Peyer's patch (tissue), 4 donors: ENCODE results near the gene TIAL1. TPM values are rescaled to one million over a fixed set of nuclear protein-coding genes. Genes with fewer than 3 reads are reported as not detected.

ENCODE experiments used
- DNase-seq, 3 donors: peaks; one replicate each; pipeline ENCODE4 v3.0.0-alpha.2; 2017 to 2019
- H3K27ac ChIP-seq, 4 donors: fragments of 200-600 bp; sonication (generic); one replicate each; pipeline ENCODE4 v1.5.1; 2016 to 2019
- H3K27me3 ChIP-seq, 2 donors: fragments of 200-600 bp; sonication (generic); one replicate each; pipeline ENCODE4 v1.5.1; 2019
- H3K36me3 ChIP-seq, 3 donors: fragments of 200-600 bp; sonication (generic); one replicate each; pipeline ENCODE4 v1.5.1; 2016 to 2019
- H3K4me1 ChIP-seq, 4 donors: fragments of 200-600 bp; sonication (generic); one replicate each; pipeline ENCODE4 v1.5.1; 2016 to 2019
- H3K4me3 ChIP-seq, 4 donors: fragments of 200-600 bp; sonication (generic); 1 replicate in 3 of 4; 2 replicates in 1 of 4; pipeline ENCODE4 v1.5.1; 2016 to 2019; ENCODE audit warnings: mild to moderate bottlenecking in 1 of 4
- H3K9me3 ChIP-seq, 4 donors: fragments of 200-600 bp; sonication (generic); one replicate each; pipeline ENCODE4 v1.5.1; 2016 to 2019; ENCODE audit warnings: mild to moderate bottlenecking in 1 of 4
- POLR2A ChIP-seq, 2 donors: fragments of 450-650 bp; IDR thresholded peaks; one replicate each; pipeline ENCODE4 v1.5.1; 2017; ENCODE audit warnings: antibody characterized with exemption in 2 of 2, mild to moderate bottlenecking in 2 of 2, moderate library complexity in 2 of 2
- total RNA-seq, 4 donors: library from RNA; depleted of rRNA; stranded (reverse); fragments of >200 nt; gene quantifications; one replicate each; pipeline ENCODE4 v1.1.0, GENCODE V29; 2016
- TF ChIP-seq, protein P1 (sequence below), 6 experiments: fragments of 450-650 bp in 4 of 6; fragments of 200-600 bp in 2 of 6; sonication (generic) in 1 of 6; IDR thresholded peaks; one replicate each; pipeline ENCODE4 v1.5.1; 2017 to 2019; ENCODE audit warnings: antibody characterized with exemption in 6 of 6, mild to moderate bottlenecking in 3 of 6, moderate library complexity in 1 of 6

TIAL1 gene, protein sequence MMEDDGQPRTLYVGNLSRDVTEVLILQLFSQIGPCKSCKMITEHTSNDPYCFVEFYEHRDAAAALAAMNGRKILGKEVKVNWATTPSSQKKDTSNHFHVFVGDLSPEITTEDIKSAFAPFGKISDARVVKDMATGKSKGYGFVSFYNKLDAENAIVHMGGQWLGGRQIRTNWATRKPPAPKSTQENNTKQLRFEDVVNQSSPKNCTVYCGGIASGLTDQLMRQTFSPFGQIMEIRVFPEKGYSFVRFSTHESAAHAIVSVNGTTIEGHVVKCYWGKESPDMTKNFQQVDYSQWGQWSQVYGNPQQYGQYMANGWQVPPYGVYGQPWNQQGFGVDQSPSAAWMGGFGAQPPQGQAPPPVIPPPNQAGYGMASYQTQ
- total RNA-seq: 100 to 1,000 TPM in 1 of 4 donors, 10 to 100 TPM in 3; 58.4 to 103 (median 79.7) TPM

DNA sequence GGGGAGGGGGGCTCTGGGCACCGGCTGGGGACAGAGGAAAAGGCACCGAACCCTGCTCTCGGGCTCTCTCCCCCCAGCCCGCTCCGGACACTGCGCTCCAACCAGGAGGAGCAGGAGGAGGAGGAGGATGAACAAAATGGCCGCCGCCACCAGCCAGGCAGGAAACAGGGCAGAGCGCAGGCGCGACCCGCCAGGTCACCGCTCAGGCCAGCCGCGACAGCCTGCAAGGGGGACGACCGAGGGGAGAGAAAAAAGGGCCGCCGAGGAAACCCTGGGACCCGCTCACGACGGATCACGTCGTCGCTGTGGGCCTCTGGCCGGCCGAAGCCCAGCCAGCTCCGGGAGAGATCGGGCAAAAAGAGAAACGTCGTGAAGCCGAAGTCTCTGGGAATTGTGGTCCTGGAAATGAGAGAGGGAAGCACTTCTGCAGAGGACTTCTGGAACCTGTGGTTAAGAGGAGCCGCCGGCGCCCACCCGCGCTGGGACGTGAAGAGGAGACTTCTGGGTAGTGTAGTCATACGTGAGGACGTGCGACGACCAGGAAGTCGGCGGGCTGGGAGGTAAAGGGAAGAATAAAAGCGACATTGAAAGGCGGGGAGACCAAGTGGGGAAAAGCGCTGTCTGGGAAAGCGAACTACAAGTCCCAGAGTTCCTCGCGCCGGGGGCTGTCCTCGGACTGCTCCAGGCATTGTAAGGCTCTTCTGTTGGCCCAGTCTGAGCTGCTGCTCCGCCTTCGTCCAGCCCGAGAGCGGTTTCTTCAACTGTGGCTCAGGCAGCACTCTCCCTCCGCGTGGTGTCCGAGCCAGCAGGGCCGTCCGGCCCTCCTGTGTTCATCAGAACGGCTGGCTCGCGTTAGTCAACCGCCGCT is at the start of gene TIAL1:
TIAL1 (minus strand) TSS at position 428 of the 868 bp plus-strand sequence. CDS start 499 bp downstream, outside the sequence.
- Histone ChIP-seq H3K4me1 (peaks cover 0 to 42% (median 8%) of the 10 kb centered on the region in 4 donors), H3K4me3 (peak within 1 kb of the TSS; percentile 77 to 91 (median 88))

DNA sequence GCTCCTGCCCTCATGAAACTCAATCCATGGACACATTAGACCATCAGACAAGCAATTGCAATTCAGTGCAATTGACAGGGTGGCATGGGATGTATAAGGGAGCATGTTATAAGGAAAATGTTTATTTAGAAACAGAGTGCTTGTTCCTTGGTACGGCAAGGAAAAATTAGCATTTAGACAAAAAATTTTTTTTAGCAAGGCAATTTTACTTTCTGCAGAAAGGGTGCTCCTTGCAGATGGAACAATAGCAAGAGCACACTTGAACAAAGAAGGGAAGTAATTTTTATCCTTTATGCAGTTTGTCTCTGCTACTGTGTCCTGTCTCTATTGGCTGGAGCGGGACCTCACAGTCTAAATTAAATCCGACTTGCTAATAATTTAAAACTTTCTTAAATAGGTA is 48.2 kb upstream of the TIAL1 start:
- Histone ChIP-seq H3K27me3 (no peaks in the 10 kb centered on the region), H3K9me3 (peaks cover 0 to 4% (median 0%) of the 10 kb centered on the region in 4 donors), H3K4me3 (no peak overlapping the region), H3K4me1 (no peaks in the 10 kb centered on the region), H3K36me3 (no peaks in the 10 kb centered on the region), H3K27ac (no peak overlapping the region)
- DNase-seq: no peak
- TF ChIP-seq, protein P1, sequence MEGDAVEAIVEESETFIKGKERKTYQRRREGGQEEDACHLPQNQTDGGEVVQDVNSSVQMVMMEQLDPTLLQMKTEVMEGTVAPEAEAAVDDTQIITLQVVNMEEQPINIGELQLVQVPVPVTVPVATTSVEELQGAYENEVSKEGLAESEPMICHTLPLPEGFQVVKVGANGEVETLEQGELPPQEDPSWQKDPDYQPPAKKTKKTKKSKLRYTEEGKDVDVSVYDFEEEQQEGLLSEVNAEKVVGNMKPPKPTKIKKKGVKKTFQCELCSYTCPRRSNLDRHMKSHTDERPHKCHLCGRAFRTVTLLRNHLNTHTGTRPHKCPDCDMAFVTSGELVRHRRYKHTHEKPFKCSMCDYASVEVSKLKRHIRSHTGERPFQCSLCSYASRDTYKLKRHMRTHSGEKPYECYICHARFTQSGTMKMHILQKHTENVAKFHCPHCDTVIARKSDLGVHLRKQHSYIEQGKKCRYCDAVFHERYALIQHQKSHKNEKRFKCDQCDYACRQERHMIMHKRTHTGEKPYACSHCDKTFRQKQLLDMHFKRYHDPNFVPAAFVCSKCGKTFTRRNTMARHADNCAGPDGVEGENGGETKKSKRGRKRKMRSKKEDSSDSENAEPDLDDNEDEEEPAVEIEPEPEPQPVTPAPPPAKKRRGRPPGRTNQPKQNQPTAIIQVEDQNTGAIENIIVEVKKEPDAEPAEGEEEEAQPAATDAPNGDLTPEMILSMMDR (IDR thresholded peaks at IDR 0.05): no peak
- no peak for TF ChIP-seq POLR2A (IDR thresholded peaks at IDR 0.05)

More for the DNA sequence above, at the start of gene TIAL1:
- Histone ChIP-seq H3K36me3 (no peaks in the 10 kb centered on the region), H3K27me3 (no peaks in the 10 kb centered on the region), H3K9me3 (no peaks in the 10 kb centered on the region), H3K27ac (peak within 1 kb of the TSS; percentile 90 to 96 (median 94))
- peak; percentile 82 to 89 for TF ChIP-seq POLR2A (IDR thresholded peaks at IDR 0.05)
- TF ChIP-seq, protein P1 (IDR thresholded peaks at IDR 0.05): no peak
- DNase-seq: peak; percentile 97 to 99 (median 98)

DNA sequence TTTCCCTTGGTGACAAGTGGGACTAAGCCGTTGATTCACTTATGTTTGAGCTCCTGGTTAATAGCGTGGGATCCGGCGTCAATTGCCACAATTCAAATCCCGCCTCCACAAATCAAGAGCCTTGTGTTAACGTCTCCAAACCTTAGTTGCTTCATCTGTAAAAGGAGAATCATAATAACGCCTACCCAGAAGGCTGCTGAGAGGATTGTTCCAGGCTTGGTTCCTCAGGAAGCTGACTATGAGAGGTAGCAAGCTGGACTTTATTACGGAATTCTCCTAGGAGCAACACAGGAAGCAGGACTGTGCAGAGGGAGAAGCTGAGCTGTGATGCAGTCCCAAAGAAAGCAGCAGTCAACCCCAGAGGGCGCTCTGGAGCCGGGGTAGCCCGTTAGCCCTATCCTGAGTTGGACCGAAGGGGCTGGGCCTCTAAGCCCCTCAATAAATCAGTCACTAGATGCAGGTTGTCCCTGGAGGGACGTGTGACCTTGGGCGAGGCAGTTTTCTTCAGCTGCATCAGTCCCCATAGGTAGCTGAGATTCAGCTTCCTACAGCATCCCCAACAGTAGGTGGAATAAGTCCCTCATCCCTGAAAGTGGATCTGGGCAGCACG is 47.5 kb upstream of the TIAL1 start:
- H3K9me3 ChIP-seq: peaks cover 0 to 4% (median 0%) of the 10 kb centered on the region in 4 donors
- H3K4me3 ChIP-seq: no peak overlapping the region
- DNase-seq: no peak
- TF ChIP-seq, protein P1 (IDR thresholded peaks at IDR 0.05): no peak
- TF ChIP-seq POLR2A (IDR thresholded peaks at IDR 0.05): no peak
- H3K27me3 ChIP-seq: no peaks in the 10 kb centered on the region
- no peaks in the 10 kb centered on the region for H3K4me1 ChIP-seq
- H3K36me3 ChIP-seq: no peaks in the 10 kb centered on the region
- H3K27ac ChIP-seq: no peak overlapping the region

DNA sequence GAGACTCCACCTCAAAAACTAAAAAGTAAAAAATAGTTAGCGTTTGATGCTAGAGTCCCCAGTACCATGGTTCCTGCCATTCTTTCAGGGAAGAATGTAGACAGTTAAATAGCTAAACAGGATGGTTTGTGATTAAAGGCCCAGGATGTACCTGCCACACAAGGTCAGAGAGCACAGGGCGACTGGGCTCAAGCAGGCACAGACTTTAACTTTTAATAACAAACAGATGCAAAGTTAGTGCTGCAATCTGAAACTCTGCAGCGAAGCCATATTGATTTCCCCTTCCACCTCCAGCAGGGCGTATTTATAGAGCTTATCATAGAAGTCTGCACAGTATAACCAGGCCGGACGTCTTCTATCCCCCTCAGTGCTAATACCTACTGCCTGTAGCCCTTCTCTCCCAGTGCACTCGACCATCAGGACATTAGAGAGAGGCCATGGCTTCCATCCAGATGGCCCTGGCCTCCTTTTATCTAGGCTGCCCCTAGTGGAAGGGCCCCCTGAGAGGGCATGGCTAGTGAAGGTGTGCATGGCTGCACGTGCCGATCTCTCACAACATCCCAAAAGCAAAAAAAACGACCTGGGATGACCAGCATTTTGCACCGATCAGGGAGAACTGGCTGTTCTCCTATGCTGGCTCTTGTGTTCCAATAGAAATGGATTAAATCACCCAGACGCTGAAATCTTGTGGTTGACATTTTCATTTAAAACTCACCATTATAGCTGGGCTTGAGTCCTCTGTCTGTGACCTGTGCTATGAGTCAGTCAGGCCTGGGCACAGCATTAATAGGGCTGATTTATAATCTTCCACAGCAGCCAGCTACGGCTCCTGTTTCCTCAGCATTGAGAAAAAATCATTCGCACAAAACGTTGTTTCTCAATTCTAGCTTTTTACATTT is 46.8 kb upstream of the TIAL1 start:
- Histone ChIP-seq H3K27me3 (no peaks in the 10 kb centered on the region), H3K36me3 (no peaks in the 10 kb centered on the region), H3K9me3 (peaks cover 0 to 4% (median 0%) of the 10 kb centered on the region in 4 donors), H3K4me1 (no peaks in the 10 kb centered on the region), H3K4me3 (no peak overlapping the region), H3K27ac (no peak overlapping the region)
- TF ChIP-seq, protein P1 (IDR thresholded peaks at IDR 0.05): no peak
- TF ChIP-seq POLR2A (IDR thresholded peaks at IDR 0.05): no peak
- DNase-seq: no peak
